Endothelial cell of umbilical vein (primary cell): Measurements from ENCODE around the gene GALNT17.

ENCODE experiments used
- CTCF ChIP-seq, 2 donors: IDR thresholded peaks; 1 replicate in 1 of 2; 2 replicates in 1 of 2; pipeline ENCODE4 v1.5.1; 2011; ENCODE audit warnings: low read length in 2 of 2, mild to moderate bottlenecking in 2 of 2, moderate library complexity in 2 of 2, control low read depth in 1 of 2, inconsistent platforms in 1 of 2, low read depth in 1 of 2; ENCODE audit not compliant: insufficient read depth in 1 of 2; ENCODE audit errors: extremely low read depth in 1 of 2
- EZH2 ChIP-seq: IDR thresholded peaks from 2 replicates; pipeline ENCODE4 v1.6.1; 2012; ENCODE audit warnings: borderline replicate concordance, low read depth, mild to moderate bottlenecking, moderate library complexity, low read length, inconsistent platforms; ENCODE audit not compliant: severe bottlenecking
- GATA2 ChIP-seq: IDR thresholded peaks from 2 replicates; pipeline ENCODE4 v1.7.0; 2011; ENCODE audit warnings: low read depth, mild to moderate bottlenecking, moderate library complexity, mixed read lengths, low read length; ENCODE audit not compliant: insufficient read length, insufficient read depth
- JUN ChIP-seq: IDR thresholded peaks from 2 replicates; pipeline ENCODE4 v1.6.1; 2011; ENCODE audit warnings: borderline replicate concordance, low read depth; ENCODE audit not compliant: insufficient read length, insufficient read depth
- POLR2AphosphoS5 ChIP-seq: IDR thresholded peaks from 2 replicates; pipeline ENCODE4 v1.6.1; 2012; ENCODE audit warnings: low read depth, mild to moderate bottlenecking, control low read depth, low read length, moderate library complexity; ENCODE audit not compliant: insufficient read depth

GRCh38 chr7:71303566-71303965 is 171.6 kb downstream of the GALNT17 start:
- no peak for TF ChIP-seq CTCF (IDR thresholded peaks at IDR 0.05; ENCODE audit: extremely low read depth in 1 of 2, insufficient read depth in 1 of 2, low read depth in 1 of 2, low read length in 2 of 2)
- no peak for TF ChIP-seq EZH2
- no peak for TF ChIP-seq JUN
- no peak for TF ChIP-seq POLR2AphosphoS5
- no peak for TF ChIP-seq GATA2
